ENCODE measurements around the gene MAGEA10. TPM values are rescaled to one million over a fixed set of nuclear protein-coding genes. Genes with fewer than 3 reads are reported as not detected.
A peak's percentile ranks its signal among the peaks of the same experiment; 100 is the strongest.
"Not testable (repeated sequence)": the region's sequence is repeated elsewhere in the genome, so short reads cannot be mapped to it uniquely, and the experiment has no call there.

The MAGEA10 gene
- not detected in 2 replicates for total RNA-seq (2021)
- Bru-seq, nascent RNA, result not detected
- percentile 13 among the genes with signal in this experiment for BruChase-seq, experiment 1, labeled RNA remaining after a 2-hour chase
- BruChase-seq, experiment 2, labeled RNA remaining after a 6-hour chase, result not detected
- long read RNA-seq, result 0 reads

GRCh38 chrX:152138388-152138784, at the start of gene MAGEA10:
MAGEA10 (minus strand) TSS chrX:152138577; CDS start chrX:152135620, 2,957 bp downstream.
- Histone ChIP-seq H3K79me2 (ENCODE audit: low read depth) (no peaks in the 10 kb centered on the region), H3K4me2 (no peak within 1 kb of the TSS), H3K27ac (no peak within 1 kb of the TSS), H3K9me3 (ENCODE audit: insufficient read depth, low read depth) (no peaks in the 10 kb centered on the region), H3F3A (ENCODE audit: insufficient read depth, low read depth) (no peaks in the 10 kb centered on the region), H4K20me1 (ENCODE audit: insufficient read depth) (no peaks in the 10 kb centered on the region), H3K4me1 (replicated peaks; ENCODE audit: insufficient read depth) (no peaks in the 10 kb centered on the region), H3K4me3 (no peak within 1 kb of the TSS), H3K36me3 (ENCODE audit: low read depth) (no peaks in the 10 kb centered on the region), H3K27me3 (ENCODE audit: insufficient read depth, low read depth) (no peaks in the 10 kb centered on the region), H3K9me2 (ENCODE audit: insufficient read depth) (no peaks in the 10 kb centered on the region), H2AFZ (no peak within 1 kb of the TSS)
- DNase-seq, result no peak
- intact Hi-C loops (cut with micrococcal nuclease; ENCODE audit: unreplicated experiment), result no loop called here
- ChIA-PET CTCF (no interaction called here), POLR2A (ENCODE audit: unreplicated experiment) (no interaction called here)
- no peak for TF ChIP-seq CTCF (conservative IDR thresholded peaks at IDR 0.05)
- TF ChIP-seq EZH2 (IDR thresholded peaks at IDR 0.05; ENCODE audit: low read depth), result no peak
- BruUV-seq (replicated peaks), result no TSS peak

GRCh38 chrX:152177497-152178269, 39.3 kb upstream of the MAGEA10 start:
- H3K79me2 ChIP-seq (ENCODE audit: low read depth), result no peaks in the 10 kb centered on the region
- ChIA-PET POLR2A (ENCODE audit: unreplicated experiment) (no interaction called here), CTCF (no interaction called here)
- no peak overlapping the region for H3K27ac ChIP-seq
- no peaks in the 10 kb centered on the region for H3K4me1 ChIP-seq (replicated peaks; ENCODE audit: insufficient read depth)
- H3K9me2 ChIP-seq (ENCODE audit: insufficient read depth), result no peaks in the 10 kb centered on the region
- no peaks in the 10 kb centered on the region for H3K27me3 ChIP-seq (ENCODE audit: insufficient read depth, low read depth)
- no peaks in the 10 kb centered on the region for H4K20me1 ChIP-seq (ENCODE audit: insufficient read depth)
- no peak overlapping the region for H3K4me3 ChIP-seq
- TF ChIP-seq EZH2 (IDR thresholded peaks at IDR 0.05; ENCODE audit: low read depth), result no peak
- no peak for TF ChIP-seq CTCF (conservative IDR thresholded peaks at IDR 0.05)
- no peak overlapping the region for H3K4me2 ChIP-seq
- no peaks in the 10 kb centered on the region for H3K36me3 ChIP-seq (ENCODE audit: low read depth)
- intact Hi-C loops (cut with micrococcal nuclease; ENCODE audit: unreplicated experiment), result no loop called here
- no peaks in the 10 kb centered on the region for H3K9me3 ChIP-seq (ENCODE audit: insufficient read depth, low read depth)
- H3F3A ChIP-seq (ENCODE audit: insufficient read depth, low read depth), result no peaks in the 10 kb centered on the region
- BruUV-seq (replicated peaks), result no TSS peak
- H2AFZ ChIP-seq, result no peak overlapping the region
- no peak for DNase-seq

DNA sequence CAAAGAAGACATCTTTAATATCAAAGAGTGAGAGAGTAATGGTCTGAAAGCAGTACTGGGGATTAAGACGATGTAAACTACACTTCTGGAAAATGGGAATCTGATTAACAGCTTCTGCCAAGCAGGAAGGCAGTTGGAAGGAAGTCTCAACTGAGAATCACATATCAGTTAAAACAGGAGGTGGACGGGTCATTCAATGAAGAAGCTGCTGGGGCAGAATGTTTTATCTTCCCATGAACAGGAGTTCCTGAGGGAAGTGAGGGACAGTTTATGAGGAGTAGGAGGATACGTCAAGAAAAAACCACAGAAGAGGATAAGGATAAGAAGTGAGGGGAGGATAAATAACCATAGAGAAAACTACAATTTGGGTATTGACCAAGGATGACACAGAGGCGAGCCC, 38.7 kb upstream of the MAGEA10 start:
- H3K27ac ChIP-seq, result no peak overlapping the region
- no peak for DNase-seq
- H2AFZ ChIP-seq, result no peak overlapping the region
- TF ChIP-seq EZH2 (IDR thresholded peaks at IDR 0.05; ENCODE audit: low read depth) (no peak), CTCF (conservative IDR thresholded peaks at IDR 0.05) (no peak)
- ChIA-PET CTCF (no interaction called here), POLR2A (ENCODE audit: unreplicated experiment) (no interaction called here)
- H3K4me3 ChIP-seq, result no peak overlapping the region
- H4K20me1 ChIP-seq (ENCODE audit: insufficient read depth), result no peaks in the 10 kb centered on the region
- H3K36me3 ChIP-seq (ENCODE audit: low read depth), result no peaks in the 10 kb centered on the region
- intact Hi-C loops (cut with micrococcal nuclease; ENCODE audit: unreplicated experiment), result no loop called here
- no peak overlapping the region for H3K4me2 ChIP-seq
- H3K9me3 ChIP-seq (ENCODE audit: insufficient read depth, low read depth), result no peaks in the 10 kb centered on the region
- H3K4me1 ChIP-seq (replicated peaks; ENCODE audit: insufficient read depth), result no peaks in the 10 kb centered on the region
- no peaks in the 10 kb centered on the region for H3K27me3 ChIP-seq (ENCODE audit: insufficient read depth, low read depth)
- no TSS peak for BruUV-seq (replicated peaks)
- H3K79me2 ChIP-seq (ENCODE audit: low read depth), result no peaks in the 10 kb centered on the region
- H3K9me2 ChIP-seq (ENCODE audit: insufficient read depth), result no peaks in the 10 kb centered on the region
- H3F3A ChIP-seq (ENCODE audit: insufficient read depth, low read depth), result no peaks in the 10 kb centered on the region

- CTCF ChIA-PET; H3K36me3 ChIP-seq (ENCODE audit: low read depth); H3K4me3 ChIP-seq; H3K27ac ChIP-seq; DNase-seq; H4K20me1 ChIP-seq (ENCODE audit: insufficient read depth); H3K27me3 ChIP-seq (ENCODE audit: insufficient read depth, low read depth); H2AFZ ChIP-seq; intact Hi-C loops (cut with micrococcal nuclease; ENCODE audit: unreplicated experiment); H3K79me2 ChIP-seq (ENCODE audit: low read depth); H3K9me2 ChIP-seq (ENCODE audit: insufficient read depth); H3K4me1 ChIP-seq (replicated peaks; ENCODE audit: insufficient read depth); POLR2A ChIA-PET (ENCODE audit: unreplicated experiment); BruUV-seq (replicated peaks); H3K9me3 ChIP-seq (ENCODE audit: insufficient read depth, low read depth); H3K4me2 ChIP-seq; H3F3A ChIP-seq (ENCODE audit: insufficient read depth, low read depth): not testable (repeated sequence)
These were observed 37.5 kb upstream of the MAGEA10 start for GRCh38 chrX:152175892-152176291.

DNA sequence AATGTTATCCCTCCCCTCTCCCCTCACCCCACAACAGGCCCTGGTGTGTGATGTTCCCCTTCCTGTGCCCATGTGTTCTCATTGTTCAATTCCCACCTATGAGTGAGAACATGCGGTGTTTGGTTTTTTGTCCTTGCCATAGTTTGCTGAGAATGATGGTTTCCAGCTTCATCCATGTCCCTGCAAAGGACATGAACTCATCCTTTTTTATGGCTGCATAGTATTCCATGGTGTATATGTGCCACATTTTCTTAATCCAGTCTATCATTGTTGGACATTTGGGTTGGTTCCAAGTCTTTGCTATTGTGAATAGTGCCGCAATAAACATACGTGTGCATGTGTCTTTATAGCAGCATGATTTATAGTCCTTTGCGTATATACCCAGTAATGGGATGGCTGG, 35.5 kb upstream of the MAGEA10 start:
- not testable (repeated sequence) for BruUV-seq (replicated peaks)

More for the DNA sequence above, 35.5 kb upstream of the MAGEA10 start:
- POLR2A ChIA-PET (ENCODE audit: unreplicated experiment); H3K9me2 ChIP-seq (ENCODE audit: insufficient read depth); H3K4me2 ChIP-seq; DNase-seq; H3F3A ChIP-seq (ENCODE audit: insufficient read depth, low read depth); H2AFZ ChIP-seq; H3K4me1 ChIP-seq (replicated peaks; ENCODE audit: insufficient read depth); H3K4me3 ChIP-seq; H3K27me3 ChIP-seq (ENCODE audit: insufficient read depth, low read depth); intact Hi-C loops (cut with micrococcal nuclease; ENCODE audit: unreplicated experiment); CTCF ChIA-PET; H3K79me2 ChIP-seq (ENCODE audit: low read depth); H3K9me3 ChIP-seq (ENCODE audit: insufficient read depth, low read depth); H3K27ac ChIP-seq; H3K36me3 ChIP-seq (ENCODE audit: low read depth); H4K20me1 ChIP-seq (ENCODE audit: insufficient read depth): not testable (repeated sequence)
